GM23338 (cell line): Measurements from ENCODE around the gene ACADS. TPM values are rescaled to one million over a fixed set of nuclear protein-coding genes. Genes with fewer than 3 reads are reported as not detected.

Experiments
- ATAC-seq: fragments of 200-7000 bp; cut with Tn5 transposase; 3 replicates; pipeline ENCODE4 v1.9.1; 2020
- DNase-seq: peaks from one replicate; pipeline ENCODE4 v3.0.0-alpha.2; 2015; ENCODE audit warnings: low spot score
- H2AFZ ChIP-seq: fragments of 200-600 bp; sonication (generic); 2 replicates; pipeline ENCODE4 v1.8.0; 2016; ENCODE audit warnings: antibody characterized with exemption, mild to moderate bottlenecking, moderate library complexity
- H3F3A ChIP-seq: fragments of 200-600 bp; sonication (generic); replicated peaks from 2 replicates; pipeline ENCODE4 v1.8.0; 2017; ENCODE audit warnings: antibody characterized with exemption, mixed run types, low read depth
- H3K27ac ChIP-seq: fragments of 200-600 bp; sonication (generic); 2 replicates; pipeline ENCODE4 v1.6.1; 2016; ENCODE audit warnings: low read depth
- H3K27me3 ChIP-seq: fragments of 200-600 bp; sonication (generic); 2 replicates; pipeline ENCODE4 v1.8.0; 2016; ENCODE audit warnings: mild to moderate bottlenecking, mixed run types, moderate library complexity; ENCODE audit not compliant: insufficient read depth
- H3K36me3 ChIP-seq: fragments of 200-600 bp; sonication (generic); 2 replicates; pipeline ENCODE4 v1.8.0; 2016; ENCODE audit warnings: mild to moderate bottlenecking; ENCODE audit not compliant: insufficient read depth
- H3K4me1 ChIP-seq: fragments of 200-600 bp; sonication (generic); 2 replicates; pipeline ENCODE4 v1.8.0; 2016; ENCODE audit warnings: mild to moderate bottlenecking, moderate library complexity; ENCODE audit not compliant: insufficient read depth
- H3K4me2 ChIP-seq: fragments of 200-600 bp; sonication (generic); 2 replicates; pipeline ENCODE4 v1.7.1; 2017; ENCODE audit warnings: mixed run types
- H3K4me3 ChIP-seq: fragments of 200-600 bp; sonication (generic); 2 replicates; pipeline ENCODE4 v1.6.1; 2016; ENCODE audit warnings: mixed run types
- H3K79me2 ChIP-seq: fragments of 200-600 bp; sonication (generic); replicated peaks from 2 replicates; pipeline ENCODE4 v1.8.0; 2017; ENCODE audit warnings: mild to moderate bottlenecking; ENCODE audit not compliant: insufficient read depth
- H3K9me2 ChIP-seq: fragments of 200-600 bp; sonication (generic); 2 replicates; pipeline ENCODE4 v1.8.0; 2017; ENCODE audit not compliant: insufficient read depth
- H4K20me1 ChIP-seq: fragments of 200-600 bp; sonication (generic); replicated peaks from 2 replicates; pipeline ENCODE4 v1.8.0; 2017; ENCODE audit warnings: mild to moderate bottlenecking; ENCODE audit not compliant: insufficient read depth
- H3K27ac Mint-ChIP-seq: 2 replicates; pipeline ENCODE4 v1.8.0; 2020; ENCODE audit warnings: inconsistent platforms, mild to moderate bottlenecking, moderate library complexity, mixed read lengths
- H3K27me3 Mint-ChIP-seq: 3 replicates; pipeline ENCODE4 v1.8.0; 2022; ENCODE audit warnings: low read depth, mild to moderate bottlenecking, moderate library complexity, mixed read lengths, inconsistent platforms; ENCODE audit not compliant: insufficient read depth, poor library complexity
- H3K36me3 Mint-ChIP-seq: 3 replicates; pipeline ENCODE4 v1.8.0; 2021; ENCODE audit warnings: low read depth, mild to moderate bottlenecking, inconsistent platforms, moderate library complexity, mixed read lengths
- H3K4me1 Mint-ChIP-seq: 3 replicates; pipeline ENCODE4 v1.8.0; 2020; ENCODE audit warnings: mild to moderate bottlenecking, inconsistent platforms, mixed read lengths
- H3K4me3 Mint-ChIP-seq: 3 replicates; pipeline ENCODE4 v1.8.0; 2021; ENCODE audit warnings: moderate library complexity, mild to moderate bottlenecking, inconsistent platforms, mixed read lengths
- H3K9me3 Mint-ChIP-seq: 3 replicates; pipeline ENCODE4 v1.8.0; 2020; ENCODE audit warnings: moderate library complexity, mild to moderate bottlenecking, inconsistent platforms, mixed read lengths
- EZH2 ChIP-seq: fragments of 200-600 bp; sonication (generic); IDR thresholded peaks from one replicate; pipeline ENCODE4 v1.8.0; 2017; ENCODE audit warnings: antibody characterized with exemption, mild to moderate bottlenecking, low read depth; ENCODE audit not compliant: unreplicated experiment
- JUNB ChIP-seq: IDR thresholded peaks from one replicate; pipeline ENCODE4 v1.6.1; 2016; ENCODE audit warnings: antibody characterized with exemption; ENCODE audit not compliant: unreplicated experiment
- NANOG ChIP-seq: IDR thresholded peaks from 2 replicates; pipeline ENCODE4 v1.6.1; 2016; ENCODE audit warnings: antibody characterized with exemption, borderline replicate concordance
- POLR2AphosphoS5 ChIP-seq: IDR thresholded peaks from 2 replicates; pipeline ENCODE4 v1.6.1; 2016; ENCODE audit warnings: antibody characterized with exemption, low read depth
- STAT1 ChIP-seq: IDR thresholded peaks from one replicate; pipeline ENCODE4 v1.6.1; 2016; ENCODE audit warnings: antibody characterized with exemption; ENCODE audit not compliant: unreplicated experiment
- ZNF331 ChIP-seq: fragments of 250-450 bp; sonication (Bioruptor Pico); IDR thresholded peaks from 2 replicates; pipeline ENCODE4 v1.5.0; 2020; ENCODE audit warnings: low read depth, mild to moderate bottlenecking, moderate library complexity
- ZNF462 ChIP-seq: fragments of 250-450 bp; sonication (Bioruptor Pico); IDR thresholded peaks from 2 replicates; pipeline ENCODE4 v1.5.0; 2020; ENCODE audit warnings: mild to moderate bottlenecking, moderate library complexity
- polyA plus RNA-seq: library from polyadenylated mRNA; unstranded; fragments of >200 nt; fragmentation: Nextera tagmentation; extraction: Ambion mirVana; gene quantifications from 2 replicates; pipeline ENCODE4 v1.2.1, GENCODE V29; 2016
- total RNA-seq: library from RNA; depleted of rRNA; stranded (reverse); fragments of >200 nt; shearing (Covaris generic); gene quantifications from 2 replicates; pipeline ENCODE4 v1.2.3, GENCODE V29; 2014
- TF ChIP-seq, protein P1 (sequence below): IDR thresholded peaks from one replicate; pipeline ENCODE4 v1.6.1; 2018; ENCODE audit warnings: antibody characterized with exemption; ENCODE audit not compliant: unreplicated experiment

ACADS gene
- total and polyA plus RNA-seq, 2 experiments from 2014 or later = 3.1 to 5.7 TPM

DNA sequence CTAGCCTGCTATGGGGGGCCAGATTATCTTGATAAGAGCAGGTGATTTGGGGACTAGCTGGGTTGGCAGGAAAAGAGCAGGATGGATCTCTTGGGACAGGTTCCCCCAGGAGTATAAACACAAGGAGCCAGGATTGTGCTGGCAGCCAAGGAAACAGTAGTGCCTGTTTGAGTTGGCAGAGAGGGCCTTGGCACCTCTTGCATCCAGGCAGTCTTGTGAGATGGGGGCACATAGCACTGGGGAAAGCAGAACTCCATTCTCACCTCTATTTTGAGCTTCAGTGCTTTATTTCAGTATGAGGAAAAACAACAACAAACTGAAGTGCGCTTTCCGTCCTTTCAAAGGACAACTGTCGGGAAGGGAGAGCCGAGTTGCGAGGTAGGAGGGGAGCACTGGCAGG, 24.7 kb upstream of the ACADS start:
- Mint-ChIP-seq H3K4me3 (no peak overlapping the region), H3K4me1 (no peaks in the 10 kb centered on the region), H3K27ac (peak overlapping the region; percentile 33; the same call in 1 of the 2 replicates), H3K36me3 (peaks cover 63% of the 10 kb centered on the region), H3K27me3 (peaks cover 3% of the 10 kb centered on the region), H3K9me3 (no peaks in the 10 kb centered on the region)
- no peak for DNase-seq
- Histone ChIP-seq H2AFZ (no peak overlapping the region), H3K4me2 (no peak overlapping the region), H3K4me1 (no peaks in the 10 kb centered on the region), H3F3A (0 out of 2 replicates have a peak, but pooled peaks cover 5% of the 10 kb centered on the region), H3K27ac (no peak overlapping the region), H3K79me2 (peaks cover 21% of the 10 kb centered on the region), H3K9me2 (no peaks in the 10 kb centered on the region), H4K20me1 (peaks cover 28% of the 10 kb centered on the region), H3K27me3 (no peaks in the 10 kb centered on the region), H3K4me3 (no peak overlapping the region), H3K36me3 (peaks cover 40% of the 10 kb centered on the region)
- no peak for ATAC-seq
- no peak for TF ChIP-seq JUNB
- TF ChIP-seq, protein P1, sequence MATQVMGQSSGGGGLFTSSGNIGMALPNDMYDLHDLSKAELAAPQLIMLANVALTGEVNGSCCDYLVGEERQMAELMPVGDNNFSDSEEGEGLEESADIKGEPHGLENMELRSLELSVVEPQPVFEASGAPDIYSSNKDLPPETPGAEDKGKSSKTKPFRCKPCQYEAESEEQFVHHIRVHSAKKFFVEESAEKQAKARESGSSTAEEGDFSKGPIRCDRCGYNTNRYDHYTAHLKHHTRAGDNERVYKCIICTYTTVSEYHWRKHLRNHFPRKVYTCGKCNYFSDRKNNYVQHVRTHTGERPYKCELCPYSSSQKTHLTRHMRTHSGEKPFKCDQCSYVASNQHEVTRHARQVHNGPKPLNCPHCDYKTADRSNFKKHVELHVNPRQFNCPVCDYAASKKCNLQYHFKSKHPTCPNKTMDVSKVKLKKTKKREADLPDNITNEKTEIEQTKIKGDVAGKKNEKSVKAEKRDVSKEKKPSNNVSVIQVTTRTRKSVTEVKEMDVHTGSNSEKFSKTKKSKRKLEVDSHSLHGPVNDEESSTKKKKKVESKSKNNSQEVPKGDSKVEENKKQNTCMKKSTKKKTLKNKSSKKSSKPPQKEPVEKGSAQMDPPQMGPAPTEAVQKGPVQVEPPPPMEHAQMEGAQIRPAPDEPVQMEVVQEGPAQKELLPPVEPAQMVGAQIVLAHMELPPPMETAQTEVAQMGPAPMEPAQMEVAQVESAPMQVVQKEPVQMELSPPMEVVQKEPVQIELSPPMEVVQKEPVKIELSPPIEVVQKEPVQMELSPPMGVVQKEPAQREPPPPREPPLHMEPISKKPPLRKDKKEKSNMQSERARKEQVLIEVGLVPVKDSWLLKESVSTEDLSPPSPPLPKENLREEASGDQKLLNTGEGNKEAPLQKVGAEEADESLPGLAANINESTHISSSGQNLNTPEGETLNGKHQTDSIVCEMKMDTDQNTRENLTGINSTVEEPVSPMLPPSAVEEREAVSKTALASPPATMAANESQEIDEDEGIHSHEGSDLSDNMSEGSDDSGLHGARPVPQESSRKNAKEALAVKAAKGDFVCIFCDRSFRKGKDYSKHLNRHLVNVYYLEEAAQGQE = no peak
- no peak for TF ChIP-seq NANOG
- no peak for TF ChIP-seq POLR2AphosphoS5
- no peak for TF ChIP-seq ZNF331 (CRISPR knock-in tag)
- TF ChIP-seq ZNF462 (CRISPR knock-in tag) = no peak
- no peak for TF ChIP-seq EZH2
- no peak for TF ChIP-seq STAT1
